ENCODE measurements around the gene SGTA. TPM values are rescaled to one million over a fixed set of nuclear protein-coding genes. Genes with fewer than 3 reads are reported as not detected.
"Not testable (repeated sequence)": the region's sequence is repeated elsewhere in the genome, so short reads cannot be mapped to it uniquely, and the experiment has no call there.

The SGTA gene
- total and polyA plus RNA-seq, 4 donors: 16.7 to 38.4 (median 21.0) TPM

DNA sequence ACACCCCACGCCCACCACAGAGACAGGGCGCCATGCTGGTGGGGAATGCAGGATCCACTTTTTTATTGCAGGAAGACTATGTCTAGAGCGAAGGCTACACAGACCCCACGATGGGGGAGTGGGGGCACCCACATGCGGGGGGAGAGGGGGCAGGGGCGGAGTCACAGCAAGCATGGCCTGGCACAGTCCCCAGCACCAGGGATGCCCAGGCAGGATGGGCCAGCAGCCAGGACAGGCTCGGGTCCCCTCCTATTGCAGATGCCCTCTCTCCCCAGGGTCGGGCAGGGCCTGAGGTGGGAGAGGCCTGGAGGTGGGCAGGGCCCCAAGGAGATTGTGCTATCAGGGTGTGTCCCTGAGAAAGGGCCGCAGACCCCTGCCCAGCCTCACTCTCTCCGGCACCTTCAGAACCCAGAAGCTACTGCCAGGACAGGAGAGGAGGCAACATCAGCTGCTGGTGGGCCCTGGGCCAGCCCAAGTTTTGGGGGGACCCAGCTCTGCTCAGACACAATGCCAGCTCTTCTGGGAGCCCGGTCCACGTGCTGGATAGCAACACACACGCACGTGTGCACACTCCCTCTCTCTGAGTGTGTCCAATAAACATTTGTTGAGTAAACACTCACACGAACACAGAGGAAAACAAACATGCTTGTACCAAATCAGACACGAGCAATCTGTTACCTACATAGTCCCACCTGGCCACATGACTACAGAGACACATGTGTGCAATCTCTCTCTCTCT, 68.4 kb downstream of the SGTA start:
- TF ChIP-seq NR2F2 (IDR thresholded peaks at IDR 0.05): no peak
- TF ChIP-seq, protein P1, sequence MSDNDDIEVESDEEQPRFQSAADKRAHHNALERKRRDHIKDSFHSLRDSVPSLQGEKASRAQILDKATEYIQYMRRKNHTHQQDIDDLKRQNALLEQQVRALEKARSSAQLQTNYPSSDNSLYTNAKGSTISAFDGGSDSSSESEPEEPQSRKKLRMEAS (IDR thresholded peaks at IDR 0.05): no peak
- TF ChIP-seq, protein P2, sequence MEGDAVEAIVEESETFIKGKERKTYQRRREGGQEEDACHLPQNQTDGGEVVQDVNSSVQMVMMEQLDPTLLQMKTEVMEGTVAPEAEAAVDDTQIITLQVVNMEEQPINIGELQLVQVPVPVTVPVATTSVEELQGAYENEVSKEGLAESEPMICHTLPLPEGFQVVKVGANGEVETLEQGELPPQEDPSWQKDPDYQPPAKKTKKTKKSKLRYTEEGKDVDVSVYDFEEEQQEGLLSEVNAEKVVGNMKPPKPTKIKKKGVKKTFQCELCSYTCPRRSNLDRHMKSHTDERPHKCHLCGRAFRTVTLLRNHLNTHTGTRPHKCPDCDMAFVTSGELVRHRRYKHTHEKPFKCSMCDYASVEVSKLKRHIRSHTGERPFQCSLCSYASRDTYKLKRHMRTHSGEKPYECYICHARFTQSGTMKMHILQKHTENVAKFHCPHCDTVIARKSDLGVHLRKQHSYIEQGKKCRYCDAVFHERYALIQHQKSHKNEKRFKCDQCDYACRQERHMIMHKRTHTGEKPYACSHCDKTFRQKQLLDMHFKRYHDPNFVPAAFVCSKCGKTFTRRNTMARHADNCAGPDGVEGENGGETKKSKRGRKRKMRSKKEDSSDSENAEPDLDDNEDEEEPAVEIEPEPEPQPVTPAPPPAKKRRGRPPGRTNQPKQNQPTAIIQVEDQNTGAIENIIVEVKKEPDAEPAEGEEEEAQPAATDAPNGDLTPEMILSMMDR (IDR thresholded peaks at IDR 0.05; ENCODE audit: low read depth, low read length, missing input control): no peak
- Histone ChIP-seq H3K27ac (ENCODE audit: low read depth in 1 of 2, low read length in 2 of 2) (no peak overlapping the region), H3K9ac (ENCODE audit: low read depth in 1 of 2, low read length in 2 of 2) (no peak overlapping the region), H3K36me3 (ENCODE audit: control insufficient read depth in 4 of 4, insufficient read depth in 3 of 4, low read depth in 1 of 4, low read length in 3 of 4) (no peaks in the 10 kb centered on the region), H3K4me3 (ENCODE audit: low read depth in 1 of 3, low read length in 3 of 3) (no peak overlapping the region), H3K27me3 (ENCODE audit: control insufficient read depth in 4 of 4, insufficient read depth in 4 of 4, low read length in 3 of 4) (peaks cover 0 to 3% (median 0%) of the 10 kb centered on the region in 4 donors), H3K9me3 (ENCODE audit: control insufficient read depth in 4 of 4, low read length in 3 of 4) (peaks cover 3 to 14% (median 6%) of the 10 kb centered on the region in 4 donors), H3K4me1 (ENCODE audit: control insufficient read depth in 4 of 4, insufficient read depth in 4 of 4, low read length in 3 of 4) (no peaks in the 10 kb centered on the region)
- DNase-seq (ENCODE audit: low spot score): no peak
- 73% methylated on average over 16 of the region's 16 CpGs for WGBS

DNA sequence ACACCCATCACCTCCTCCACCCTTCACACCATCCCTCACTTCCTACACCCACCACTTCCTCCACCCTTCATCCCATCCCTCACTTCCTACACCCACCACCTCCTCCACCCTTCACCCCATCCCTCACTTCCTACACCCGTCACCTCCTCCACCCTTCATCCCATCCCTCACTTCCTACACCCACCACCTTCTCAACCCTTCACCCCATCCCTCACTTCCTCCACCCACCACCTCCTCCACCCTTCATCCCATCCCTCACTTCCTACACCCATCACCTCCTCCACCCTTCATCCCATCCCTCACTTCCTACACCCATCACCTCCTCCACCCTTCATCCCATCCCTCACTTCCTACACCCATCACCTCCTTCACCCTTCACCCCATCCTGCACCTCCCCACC, 69.0 kb downstream of the SGTA start:
- H3K27ac ChIP-seq (ENCODE audit: low read depth in 1 of 2, low read length in 2 of 2); DNase-seq (ENCODE audit: low spot score); H3K36me3 ChIP-seq (ENCODE audit: control insufficient read depth in 4 of 4, insufficient read depth in 3 of 4, low read depth in 1 of 4, low read length in 3 of 4); H3K4me1 ChIP-seq (ENCODE audit: control insufficient read depth in 4 of 4, insufficient read depth in 4 of 4, low read length in 3 of 4); H3K9ac ChIP-seq (ENCODE audit: low read depth in 1 of 2, low read length in 2 of 2); H3K4me3 ChIP-seq (ENCODE audit: low read depth in 1 of 3, low read length in 3 of 3); H3K27me3 ChIP-seq (ENCODE audit: control insufficient read depth in 4 of 4, insufficient read depth in 4 of 4, low read length in 3 of 4): not testable (repeated sequence)
- H3K9me3 ChIP-seq (ENCODE audit: control insufficient read depth in 4 of 4, low read length in 3 of 4): peaks cover 3 to 14% (median 6%) of the 10 kb centered on the region in 4 donors
- 72% methylated on average over 1 of the region's 1 CpG for WGBS

DNA sequence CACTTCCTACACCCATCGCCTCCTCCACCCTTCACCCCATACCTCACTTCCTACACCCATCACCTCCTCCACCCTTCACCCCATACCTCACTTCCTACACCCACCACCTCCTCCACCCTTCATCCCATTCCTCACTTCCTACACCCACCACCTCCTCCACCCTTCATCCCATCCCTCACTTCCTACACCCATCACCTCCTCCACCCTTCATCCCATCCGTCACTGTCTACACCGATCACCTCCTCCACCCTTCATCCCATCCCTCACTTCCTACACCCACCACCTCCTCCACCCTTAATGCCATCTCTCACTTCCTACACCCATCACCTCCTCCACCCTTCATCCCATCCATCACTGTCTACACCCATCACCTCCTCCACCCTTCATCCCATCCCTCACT, 69.9 kb downstream of the SGTA start:
- H3K9ac ChIP-seq (ENCODE audit: low read depth in 1 of 2, low read length in 2 of 2); H3K27me3 ChIP-seq (ENCODE audit: control insufficient read depth in 4 of 4, insufficient read depth in 4 of 4, low read length in 3 of 4); H3K4me3 ChIP-seq (ENCODE audit: low read depth in 1 of 3, low read length in 3 of 3); H3K36me3 ChIP-seq (ENCODE audit: control insufficient read depth in 4 of 4, insufficient read depth in 3 of 4, low read depth in 1 of 4, low read length in 3 of 4); H3K27ac ChIP-seq (ENCODE audit: low read depth in 1 of 2, low read length in 2 of 2); DNase-seq (ENCODE audit: low spot score); H3K4me1 ChIP-seq (ENCODE audit: control insufficient read depth in 4 of 4, insufficient read depth in 4 of 4, low read length in 3 of 4): not testable (repeated sequence)
- H3K9me3 ChIP-seq (ENCODE audit: control insufficient read depth in 4 of 4, low read length in 3 of 4): peaks cover 3 to 14% (median 6%) of the 10 kb centered on the region in 4 donors
- 97% methylated on average over 3 of the region's 3 CpGs for WGBS

DNA sequence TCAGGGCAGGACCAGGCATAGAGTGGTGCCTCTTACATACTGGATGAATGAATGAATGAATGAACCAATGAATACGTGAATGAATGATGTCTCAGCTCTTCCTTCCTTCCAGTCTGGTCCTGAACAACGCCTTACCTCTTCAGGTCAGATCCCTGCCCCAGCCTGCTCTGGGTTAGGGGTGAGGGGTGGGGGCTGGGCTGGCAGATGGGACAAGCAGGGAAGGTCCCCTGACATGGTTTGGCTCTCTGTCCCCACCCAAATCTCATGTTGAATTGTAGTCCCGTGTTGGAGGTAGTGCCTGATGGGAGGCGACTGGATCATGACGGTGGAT, 71.2 kb downstream of the SGTA start:
- Histone ChIP-seq H3K4me1 (ENCODE audit: control insufficient read depth in 4 of 4, insufficient read depth in 4 of 4, low read length in 3 of 4) (no peaks in the 10 kb centered on the region), H3K9ac (ENCODE audit: low read depth in 1 of 2, low read length in 2 of 2) (no peak overlapping the region), H3K27me3 (ENCODE audit: control insufficient read depth in 4 of 4, insufficient read depth in 4 of 4, low read length in 3 of 4) (peaks cover 0 to 3% (median 0%) of the 10 kb centered on the region in 4 donors), H3K27ac (ENCODE audit: low read depth in 1 of 2, low read length in 2 of 2) (no peak overlapping the region), H3K9me3 (ENCODE audit: control insufficient read depth in 4 of 4, low read length in 3 of 4) (peaks cover 3 to 14% (median 6%) of the 10 kb centered on the region in 4 donors), H3K4me3 (ENCODE audit: low read depth in 1 of 3, low read length in 3 of 3) (no peak overlapping the region), H3K36me3 (ENCODE audit: control insufficient read depth in 4 of 4, insufficient read depth in 3 of 4, low read depth in 1 of 4, low read length in 3 of 4) (no peaks in the 10 kb centered on the region)
- TF ChIP-seq RXRA (IDR thresholded peaks at IDR 0.05): no peak
- TF ChIP-seq, protein P2 (IDR thresholded peaks at IDR 0.05; ENCODE audit: low read depth, low read length, missing input control): no peak
- TF ChIP-seq HNF4A (conservative IDR thresholded peaks at IDR 0.05): no peak
- TF ChIP-seq TAF1 (conservative IDR thresholded peaks at IDR 0.05): no peak
- TF ChIP-seq YY1 (IDR thresholded peaks at IDR 0.05): no peak
- TF ChIP-seq NR2F2 (IDR thresholded peaks at IDR 0.05): no peak
- TF ChIP-seq, protein P3, sequence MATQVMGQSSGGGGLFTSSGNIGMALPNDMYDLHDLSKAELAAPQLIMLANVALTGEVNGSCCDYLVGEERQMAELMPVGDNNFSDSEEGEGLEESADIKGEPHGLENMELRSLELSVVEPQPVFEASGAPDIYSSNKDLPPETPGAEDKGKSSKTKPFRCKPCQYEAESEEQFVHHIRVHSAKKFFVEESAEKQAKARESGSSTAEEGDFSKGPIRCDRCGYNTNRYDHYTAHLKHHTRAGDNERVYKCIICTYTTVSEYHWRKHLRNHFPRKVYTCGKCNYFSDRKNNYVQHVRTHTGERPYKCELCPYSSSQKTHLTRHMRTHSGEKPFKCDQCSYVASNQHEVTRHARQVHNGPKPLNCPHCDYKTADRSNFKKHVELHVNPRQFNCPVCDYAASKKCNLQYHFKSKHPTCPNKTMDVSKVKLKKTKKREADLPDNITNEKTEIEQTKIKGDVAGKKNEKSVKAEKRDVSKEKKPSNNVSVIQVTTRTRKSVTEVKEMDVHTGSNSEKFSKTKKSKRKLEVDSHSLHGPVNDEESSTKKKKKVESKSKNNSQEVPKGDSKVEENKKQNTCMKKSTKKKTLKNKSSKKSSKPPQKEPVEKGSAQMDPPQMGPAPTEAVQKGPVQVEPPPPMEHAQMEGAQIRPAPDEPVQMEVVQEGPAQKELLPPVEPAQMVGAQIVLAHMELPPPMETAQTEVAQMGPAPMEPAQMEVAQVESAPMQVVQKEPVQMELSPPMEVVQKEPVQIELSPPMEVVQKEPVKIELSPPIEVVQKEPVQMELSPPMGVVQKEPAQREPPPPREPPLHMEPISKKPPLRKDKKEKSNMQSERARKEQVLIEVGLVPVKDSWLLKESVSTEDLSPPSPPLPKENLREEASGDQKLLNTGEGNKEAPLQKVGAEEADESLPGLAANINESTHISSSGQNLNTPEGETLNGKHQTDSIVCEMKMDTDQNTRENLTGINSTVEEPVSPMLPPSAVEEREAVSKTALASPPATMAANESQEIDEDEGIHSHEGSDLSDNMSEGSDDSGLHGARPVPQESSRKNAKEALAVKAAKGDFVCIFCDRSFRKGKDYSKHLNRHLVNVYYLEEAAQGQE (IDR thresholded peaks at IDR 0.05): no peak
- TF ChIP-seq, protein P1 (IDR thresholded peaks at IDR 0.05): no peak
- DNase-seq (ENCODE audit: low spot score): no peak
- WGBS: 71% methylated on average over 5 of the region's 5 CpGs
